Loucy (cell line): ENCODE data around the gene CHD6.

Source experiments
- CTCF ChIP-seq: fragments of 200-600 bp; sonication (generic); conservative IDR thresholded peaks from 2 replicates; pipeline ENCODE4 v1.5.1; 2014; ENCODE audit warnings: mild to moderate bottlenecking, antibody characterized with exemption, low read length
- EZH2phosphoT487 ChIP-seq: fragments of 200-600 bp; IDR thresholded peaks from 2 replicates; pipeline ENCODE4 v1.6.1; 2018; ENCODE audit warnings: antibody characterized with exemption, mild to moderate bottlenecking, moderate library complexity, borderline replicate concordance

GRCh38 chr20:41523857-41524256, 94.3 kb downstream of the CHD6 start:
- no peak for TF ChIP-seq CTCF
- TF ChIP-seq EZH2phosphoT487, result no peak
